HG03196 (cell line): Measurements from ENCODE around the gene CCDC92.
"Not testable (repeated sequence)": the region's sequence is repeated elsewhere in the genome, so short reads cannot be mapped to it uniquely, and the experiment has no call there.

ENCODE experiments used
- ATAC-seq: cut with Tn5 transposase; IDR thresholded peaks from one replicate; pipeline ENCODE4 v1.9.1; 2021; ENCODE audit not compliant: unreplicated experiment

CCDC92 gene

DNA sequence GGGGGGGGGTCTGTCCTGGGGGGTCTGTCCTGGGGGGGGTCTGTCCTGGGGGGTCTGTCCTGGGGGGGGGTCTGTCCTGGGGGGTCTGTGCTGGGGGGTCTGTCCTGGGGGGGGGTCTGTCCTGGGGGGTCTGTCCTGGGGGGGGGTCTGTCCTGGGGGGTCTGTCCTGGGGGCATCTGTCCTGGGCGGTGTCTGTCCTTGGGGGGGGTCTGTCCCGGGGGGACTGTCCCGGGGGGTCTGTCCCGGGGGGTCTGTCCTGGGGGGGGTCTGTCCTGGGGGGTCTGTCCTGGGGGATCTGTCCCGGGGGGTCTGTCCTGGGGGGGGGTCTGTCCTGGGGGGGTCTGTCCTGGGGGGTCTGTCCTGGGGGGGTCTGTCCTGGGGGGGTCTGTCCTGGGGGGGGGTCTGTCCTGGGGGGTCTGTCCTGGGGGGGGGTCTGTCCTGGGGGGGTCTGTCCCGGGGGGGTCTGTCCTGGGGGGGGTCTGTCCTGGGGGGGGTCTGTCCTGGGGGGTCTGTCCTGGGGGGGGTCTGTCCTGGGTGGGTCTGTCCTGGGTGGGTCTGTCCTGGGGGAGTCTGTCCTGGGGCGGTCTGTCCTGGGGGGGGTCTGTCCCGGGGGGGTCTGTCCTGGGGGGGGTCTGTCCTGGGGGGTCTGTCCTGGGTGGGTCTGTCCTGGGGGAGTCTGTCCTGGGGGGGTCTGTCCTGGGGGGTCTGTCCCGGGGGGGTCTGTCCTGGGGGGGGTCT is 60.8 kb downstream of the CCDC92 start:
- ATAC-seq = not testable (repeated sequence)

GRCh38 chr12:123910761-123911193 is 61.9 kb downstream of the CCDC92 start:
- ATAC-seq = no peak

DNA sequence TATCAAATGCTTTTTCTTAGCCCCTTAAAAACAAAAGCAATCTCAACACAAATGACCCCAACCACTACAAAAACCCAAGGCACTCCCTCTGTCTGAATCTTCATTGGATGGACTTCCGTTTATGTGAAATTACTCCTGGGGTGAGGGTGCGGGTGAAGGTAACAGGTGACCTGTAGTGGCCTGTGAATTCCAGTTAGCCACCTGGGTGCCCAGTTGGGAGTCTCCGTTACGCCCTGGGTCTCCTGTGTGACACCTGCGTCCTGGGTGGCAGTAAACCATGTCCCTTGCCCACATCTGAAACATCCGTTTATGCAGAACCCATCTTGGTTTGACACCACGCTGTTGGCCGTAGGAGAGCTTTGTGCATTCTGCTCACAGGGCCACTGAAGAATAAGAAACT is 62.6 kb downstream of the CCDC92 start:
- no peak for ATAC-seq

- ATAC-seq = no peak
Measured at GRCh38 chr12:123908884-123909725, 63.5 kb downstream of the CCDC92 start.

DNA sequence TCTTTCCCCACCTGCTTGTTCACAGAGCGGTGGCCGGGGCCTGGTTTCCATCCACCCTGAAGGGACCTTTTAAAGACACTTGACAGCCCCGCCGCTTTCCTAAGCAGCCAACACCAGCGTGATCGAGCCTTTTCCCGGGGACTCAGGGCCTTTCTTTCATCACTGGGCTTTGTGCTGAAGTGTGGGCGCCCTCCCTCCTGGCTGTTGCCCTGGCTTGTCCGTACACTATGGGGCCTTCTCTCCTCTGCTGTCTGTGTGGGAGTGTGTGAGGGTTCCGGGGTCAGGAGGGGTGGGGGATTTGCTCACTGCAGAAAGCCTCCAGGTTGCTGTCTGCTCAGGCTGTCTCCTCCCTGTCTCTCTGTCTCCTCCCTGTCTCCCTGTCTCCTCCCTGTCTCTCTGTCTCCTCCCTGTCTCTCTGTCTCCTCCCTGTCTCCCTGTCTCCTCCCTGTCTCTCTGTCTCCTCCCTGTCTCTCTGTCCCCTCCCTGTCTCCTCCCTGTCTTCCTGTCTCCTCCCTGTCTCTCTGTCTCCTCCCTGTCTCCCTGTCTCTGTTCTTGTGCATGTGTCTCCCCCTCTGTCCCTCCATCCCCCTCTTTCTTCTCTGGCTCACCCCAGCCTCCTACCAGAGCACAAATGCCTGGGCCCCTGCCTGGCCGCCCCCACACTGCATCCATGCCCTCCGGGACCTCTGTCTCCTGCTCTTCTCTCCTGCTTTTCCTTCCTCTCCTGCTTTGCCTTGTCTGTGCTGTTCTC is 64.7 kb downstream of the CCDC92 start:
- no peak for ATAC-seq

DNA sequence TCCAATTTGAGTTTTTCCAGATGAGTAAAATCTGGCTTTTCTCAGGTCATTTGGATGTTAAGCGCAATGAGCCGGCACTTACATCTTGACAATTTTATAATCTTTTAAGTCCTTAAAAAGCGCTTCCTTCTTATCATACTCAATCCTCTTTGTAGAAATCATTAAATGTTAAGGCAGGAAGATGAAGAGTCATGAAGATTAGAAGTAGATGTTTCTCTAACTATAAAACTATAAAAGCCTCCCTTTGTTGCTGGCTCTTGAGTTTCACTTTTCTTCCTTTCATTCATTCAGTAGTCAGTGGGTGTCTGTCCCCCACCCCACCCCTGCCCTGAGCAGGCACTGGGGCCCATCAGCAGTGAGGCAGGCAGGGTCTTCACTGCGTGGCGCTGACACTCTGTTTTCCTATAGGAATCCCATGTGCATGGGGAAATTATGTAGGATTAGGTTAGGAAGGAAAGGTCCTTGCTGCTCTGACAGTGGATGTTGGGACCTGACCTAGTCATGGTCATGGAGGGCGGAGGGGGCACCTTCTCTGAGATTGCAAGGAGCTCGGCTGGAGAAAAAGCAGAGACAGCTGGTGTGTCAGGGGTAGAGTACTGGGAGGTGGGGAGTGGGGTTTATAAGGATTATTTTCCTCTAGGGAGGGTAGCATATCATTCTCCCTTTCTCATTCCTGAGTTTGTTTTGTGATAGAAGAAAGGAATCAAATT is 65.8 kb downstream of the CCDC92 start:
- no peak for ATAC-seq

- ATAC-seq = no peak
Measured at GRCh38 chr12:123905319-123905925, 67.2 kb downstream of the CCDC92 start.

- no peak for ATAC-seq
Measured at GRCh38 chr12:123903301-123904065, 69.1 kb downstream of the CCDC92 start.

GRCh38 chr12:123902821-123903220 is 69.8 kb downstream of the CCDC92 start:
- ATAC-seq = no peak

GRCh38 chr12:123900871-123901376 is 71.7 kb downstream of the CCDC92 start:
- ATAC-seq = no peak

GRCh38 chr12:123899368-123899767 is 73.3 kb downstream of the CCDC92 start:
- ATAC-seq = no peak

- no peak for ATAC-seq
Measured at GRCh38 chr12:123898673-123899072, 74.0 kb downstream of the CCDC92 start.

- no peak for ATAC-seq
Measured at GRCh38 chr12:123897221-123897620, 75.4 kb downstream of the CCDC92 start.

GRCh38 chr12:123896767-123897166 is 75.9 kb downstream of the CCDC92 start:
- no peak for ATAC-seq

DNA sequence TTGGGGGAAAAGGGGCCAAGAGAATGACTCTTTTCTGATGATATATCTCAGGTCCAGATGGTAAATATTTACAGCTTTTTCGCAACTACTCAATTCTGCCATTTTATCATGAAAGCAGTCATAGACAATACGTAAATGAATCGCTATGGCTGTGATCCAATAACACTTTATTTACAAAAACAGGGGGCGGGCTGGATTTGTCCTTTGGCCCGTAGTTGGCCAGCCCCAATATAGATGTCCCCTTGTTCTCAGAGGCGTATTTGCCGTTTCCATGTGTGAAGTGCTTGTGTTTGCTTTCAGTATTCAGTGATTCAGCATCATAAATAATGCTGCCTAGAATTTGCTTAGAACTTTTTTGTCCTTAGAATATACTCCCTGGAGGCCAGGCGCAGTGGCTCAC is 77.2 kb downstream of the CCDC92 start:
- ATAC-seq = no peak

GRCh38 chr12:123894823-123895345 is 77.7 kb downstream of the CCDC92 start:
- ATAC-seq = no peak

- ATAC-seq = no peak
Measured at GRCh38 chr12:123893276-123893675, 79.4 kb downstream of the CCDC92 start.

GRCh38 chr12:123892853-123893252 is 79.8 kb downstream of the CCDC92 start:
- ATAC-seq = no peak

DNA sequence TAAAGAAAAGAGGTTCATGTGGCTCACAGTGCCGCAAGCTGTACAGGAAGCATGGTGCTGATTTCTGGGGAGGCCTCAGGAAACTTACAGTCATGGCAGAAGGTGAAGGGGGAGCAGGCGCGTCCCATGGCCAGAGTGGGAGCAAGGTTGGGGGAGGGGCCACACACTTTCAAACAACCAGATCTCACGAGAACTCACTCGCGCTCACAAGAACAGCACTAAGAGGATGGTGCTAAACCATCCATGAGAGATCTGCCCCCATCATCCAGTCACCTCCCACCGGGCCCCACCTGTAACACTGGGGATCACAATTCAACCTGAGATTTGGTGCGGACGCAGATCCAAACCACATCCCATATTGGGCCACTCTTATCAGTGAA is 80.5 kb downstream of the CCDC92 start:
- no peak for ATAC-seq
